K562 treated with DMSO at 1 percent for 24 hours (cell line): Measurements from ENCODE around the gene SLC27A6. TPM values are rescaled to one million over a fixed set of nuclear protein-coding genes. Genes with fewer than 3 reads are reported as not detected.

ENCODE experiments used
- total RNA-seq: library from RNA; unstranded; fragments of 300-600 nt; gene quantifications from 2 replicates; pipeline ENCODE4 v1.2.3, GENCODE V29; 2022; ENCODE audit warnings: low read depth; ENCODE audit not compliant: insufficient read depth

Gene SLC27A6
- total RNA-seq: 0.25 and 0.59 TPM in 2 replicates

GRCh38 chr5:128965011-128965637 lies at the start of gene SLC27A6:
Gene SLC27A6, plus strand, starts transcription at chr5:128965488. Its CDS starts 650 bp downstream, at chr5:128966138.

Other genes starting within 250 kb of the SLC27A6 start
- 33.4 and 38.5 TPM in 2 replicates for gene ISOC1, start 129.3 kb downstream of the SLC27A6 start, total RNA-seq